Measurements from ENCODE around the gene TMEM179B.

GRCh38 chr11:62806611-62807121 is 19.5 kb downstream of the TMEM179B start:
- TF ChIP-seq EZH2 (IDR thresholded peaks at IDR 0.05; ENCODE audit: low read length, missing control alignments) (no peak), CTCF (conservative IDR thresholded peaks at IDR 0.05 in 1 of 2, IDR thresholded peaks at IDR 0.05 in 1 of 2; ENCODE audit: low read depth in 1 of 2, low read length in 2 of 2) (no peak)

Data from fibroblast of lung (primary cell).